ENCODE measurements around the gene WDR88. TPM values are rescaled to one million over a fixed set of nuclear protein-coding genes. Genes with fewer than 3 reads are reported as not detected.

Gene WDR88
- total and polyA plus RNA-seq, 2 donors (not counting 1 experiment from before 2014, with no cell fraction given) = 0.47 TPM; not detected in 1

DNA sequence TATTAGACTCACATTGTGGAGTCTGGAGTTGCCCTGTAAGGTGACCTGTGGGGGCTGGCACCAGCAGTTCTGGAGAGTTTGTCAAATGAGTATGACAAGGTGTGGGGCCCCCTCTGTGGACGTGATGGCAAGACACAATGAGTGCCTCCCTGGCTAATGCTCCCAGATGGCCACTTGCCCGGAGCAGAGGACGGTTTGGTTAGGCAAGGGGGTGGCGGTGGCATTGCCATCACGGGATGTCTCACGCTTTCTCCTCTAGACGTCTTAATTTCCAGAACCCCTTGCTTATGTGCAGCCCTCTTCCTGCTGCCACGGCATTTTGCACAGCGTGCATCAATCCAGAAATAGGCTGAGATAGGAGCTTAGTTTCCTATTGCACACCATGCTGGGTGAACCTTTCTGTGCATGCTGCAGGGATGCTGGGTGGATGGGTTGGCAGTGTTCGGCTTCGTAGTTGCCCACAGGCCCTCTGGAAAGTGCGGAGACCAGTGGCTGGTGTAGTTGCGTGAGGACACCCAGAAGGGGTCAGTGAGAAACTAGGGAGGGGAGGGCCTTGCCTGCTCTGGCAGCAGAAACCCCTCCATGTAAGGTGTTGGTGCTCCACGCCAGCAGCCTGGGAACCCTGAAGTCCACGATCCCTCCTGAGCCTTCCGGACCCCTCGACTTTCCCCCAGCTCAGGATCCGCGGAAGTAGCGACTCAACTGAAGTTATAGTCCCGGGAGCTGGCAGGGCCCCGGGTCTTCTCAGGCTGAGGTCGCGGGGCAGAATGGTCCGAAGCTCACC is 44.2 kb downstream of the WDR88 start:
- peak overlapping the region; percentile 100 for H3K27ac Mint-ChIP-seq
- Histone ChIP-seq H3K4me3 (ENCODE audit: control extremely low read depth in 1 of 5, extremely low read depth in 1 of 5, insufficient read depth in 1 of 5, low read depth in 2 of 5, low read length in 4 of 5) (peak overlapping the region; percentile 43 to 97 (median 90)), H3K4me2 (replicated peaks; ENCODE audit: low read depth, low read length, poor library complexity, severe bottlenecking) (peak overlapping the region; percentile 87), H3K79me2 (ENCODE audit: control insufficient read depth, insufficient read depth, low read length) (peaks cover 14% of the 10 kb centered on the region), H3K36me3 (replicated peaks in 1 of 2; ENCODE audit: control extremely low read depth in 1 of 2, control insufficient read depth in 1 of 2, extremely low read depth in 1 of 2, insufficient read depth in 2 of 2, low read length in 1 of 2) (no peaks in the 10 kb centered on the region), H3K9ac (ENCODE audit: low read length) (peak overlapping the region; percentile 95), H3K9me3 (ENCODE audit: control extremely low read depth in 1 of 3, control insufficient read depth in 2 of 3, insufficient read depth in 1 of 3, low read length in 2 of 3) (no peaks in the 10 kb centered on the region), H3K4me1 (ENCODE audit: control insufficient read depth in 2 of 2, insufficient read depth in 2 of 2, low read length in 2 of 2) (peaks cover 12 to 37% of the 10 kb centered on the region in 2 donors), H3K27me3 (replicated peaks in 1 of 4; ENCODE audit: control extremely low read depth in 1 of 4, control insufficient read depth in 3 of 4, insufficient read depth in 4 of 4, low read length in 3 of 4) (no peaks in the 10 kb centered on the region), H2AFZ (ENCODE audit: insufficient read depth, low read depth, low read length, poor library complexity, severe bottlenecking) (peak overlapping the region; percentile 96), H4K20me1 (ENCODE audit: control insufficient read depth, insufficient read depth, low read length, poor library complexity, severe bottlenecking) (no peaks in the 10 kb centered on the region), H3K27ac (ENCODE audit: low read length in 2 of 2) (peak overlapping the region; percentile 83 to 96)
- 14% methylated on average over 21 of the region's 25 CpGs for whole genome bisulfite sequencing (ENCODE audit: insufficient coverage)
- ATAC-seq (ENCODE audit: low read depth) (no peak), DNase-seq (no peak)
- peak overlapping the region; percentile 97 for H3K4me3 Mint-ChIP-seq
- intact Hi-C loops (cut with micrococcal nuclease) = loop anchor here (2.0 kb wide), 4 partner anchors 127 to 1189 kb away; partner anchors contain the start of genes CEBPA, GPI, PDCD5 and PEPD
- TF ChIP-seq, protein P1, sequence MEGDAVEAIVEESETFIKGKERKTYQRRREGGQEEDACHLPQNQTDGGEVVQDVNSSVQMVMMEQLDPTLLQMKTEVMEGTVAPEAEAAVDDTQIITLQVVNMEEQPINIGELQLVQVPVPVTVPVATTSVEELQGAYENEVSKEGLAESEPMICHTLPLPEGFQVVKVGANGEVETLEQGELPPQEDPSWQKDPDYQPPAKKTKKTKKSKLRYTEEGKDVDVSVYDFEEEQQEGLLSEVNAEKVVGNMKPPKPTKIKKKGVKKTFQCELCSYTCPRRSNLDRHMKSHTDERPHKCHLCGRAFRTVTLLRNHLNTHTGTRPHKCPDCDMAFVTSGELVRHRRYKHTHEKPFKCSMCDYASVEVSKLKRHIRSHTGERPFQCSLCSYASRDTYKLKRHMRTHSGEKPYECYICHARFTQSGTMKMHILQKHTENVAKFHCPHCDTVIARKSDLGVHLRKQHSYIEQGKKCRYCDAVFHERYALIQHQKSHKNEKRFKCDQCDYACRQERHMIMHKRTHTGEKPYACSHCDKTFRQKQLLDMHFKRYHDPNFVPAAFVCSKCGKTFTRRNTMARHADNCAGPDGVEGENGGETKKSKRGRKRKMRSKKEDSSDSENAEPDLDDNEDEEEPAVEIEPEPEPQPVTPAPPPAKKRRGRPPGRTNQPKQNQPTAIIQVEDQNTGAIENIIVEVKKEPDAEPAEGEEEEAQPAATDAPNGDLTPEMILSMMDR (IDR thresholded peaks at IDR 0.05) = peak; percentile 5
- no peak for TF ChIP-seq EZH2 (IDR thresholded peaks at IDR 0.05; ENCODE audit: borderline replicate concordance, insufficient read depth, low read depth, low read length, poor library complexity, severe bottlenecking)
- ChIA-PET POLR2A (interaction anchor here (1.0 to 2.1 kb wide), 2 partner anchors 32 to 197 kb away, joined by 3 to 10 read pairs; partner anchors contain the start of gene CEBPG), CTCF (interaction anchor here (0.9 to 3.1 kb wide), 9 partner anchors 9 to 198 kb away, joined by 3 to 14 read pairs (median 6); partner anchors contain the start of gene CEBPA)
- H3K9me3 Mint-ChIP-seq (ENCODE audit: insufficient read depth) = no peaks in the 10 kb centered on the region
- peaks cover 3% of the 10 kb centered on the region for H3K27me3 Mint-ChIP-seq
- H3K4me1 Mint-ChIP-seq = peaks cover 32% of the 10 kb centered on the region
